HG02973 (cell line): ENCODE results near the gene SUMF2.
"Not testable (repeated sequence)": the region's sequence is repeated elsewhere in the genome, so short reads cannot be mapped to it uniquely, and the experiment has no call there.

Experiments used
- ATAC-seq: cut with Tn5 transposase; IDR thresholded peaks from one replicate; pipeline ENCODE4 v1.9.1; 2021; ENCODE audit warnings: moderate library complexity; ENCODE audit not compliant: unreplicated experiment

SUMF2 gene

DNA sequence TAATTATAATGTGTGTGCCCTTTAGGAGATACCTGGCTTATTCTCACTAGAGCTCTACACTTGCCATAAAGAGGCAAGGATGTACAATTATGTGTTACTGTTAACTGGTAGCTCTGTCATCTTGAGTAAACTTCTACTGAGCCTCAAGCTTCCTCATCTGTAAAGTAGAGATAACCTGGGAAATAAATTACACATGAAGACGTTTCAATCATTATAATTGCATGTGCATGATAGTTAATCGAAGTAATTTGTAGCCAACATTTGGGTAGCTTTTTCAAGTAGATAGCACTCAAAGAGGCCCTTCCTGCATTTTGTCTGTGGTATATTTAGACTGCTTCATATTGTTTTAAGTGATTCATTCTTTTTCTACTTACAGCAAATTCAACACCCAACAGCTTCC, 10.1 kb upstream of the SUMF2 start:
- no peak for ATAC-seq

- no peak for ATAC-seq
Measured at GRCh38 chr7:56062382-56062781, 1.7 kb upstream of the SUMF2 start.

DNA sequence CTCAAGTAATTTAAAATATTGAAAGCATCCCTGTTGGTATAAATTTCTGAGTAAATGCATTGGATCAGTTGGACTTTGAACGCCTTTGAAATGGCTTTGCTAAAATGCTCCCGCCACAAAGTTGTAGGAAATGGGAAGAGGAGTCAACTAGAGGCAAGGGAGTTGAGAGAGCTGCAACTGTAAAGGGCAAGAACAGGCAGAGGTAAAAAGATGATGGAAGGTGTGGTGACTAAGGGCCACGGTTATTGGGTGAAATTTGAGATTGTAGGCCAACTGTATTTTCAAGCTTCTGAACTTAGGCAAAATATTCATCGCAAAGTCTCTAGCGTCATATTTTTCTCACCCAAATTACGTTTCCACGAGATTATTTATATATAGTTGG, 595 bp upstream of the SUMF2 start:
- no peak for ATAC-seq

- ATAC-seq = not testable (repeated sequence)
Measured at GRCh38 chr7:56066376-56066775, 2.3 kb downstream of the SUMF2 start.

- ATAC-seq = peak; percentile 91
Measured at GRCh38 chr7:56074371-56074791, 10.3 kb downstream of the SUMF2 start.

GRCh38 chr7:56077681-56078080, 13.6 kb downstream of the SUMF2 start:
- no peak for ATAC-seq

- ATAC-seq = no peak
Measured at GRCh38 chr7:56078196-56078595, 14.1 kb downstream of the SUMF2 start.

GRCh38 chr7:56079450-56080185, 15.5 kb downstream of the SUMF2 start:
- no peak for ATAC-seq

GRCh38 chr7:56080726-56081435, 16.8 kb downstream of the SUMF2 start:
- not testable (repeated sequence) for ATAC-seq

DNA sequence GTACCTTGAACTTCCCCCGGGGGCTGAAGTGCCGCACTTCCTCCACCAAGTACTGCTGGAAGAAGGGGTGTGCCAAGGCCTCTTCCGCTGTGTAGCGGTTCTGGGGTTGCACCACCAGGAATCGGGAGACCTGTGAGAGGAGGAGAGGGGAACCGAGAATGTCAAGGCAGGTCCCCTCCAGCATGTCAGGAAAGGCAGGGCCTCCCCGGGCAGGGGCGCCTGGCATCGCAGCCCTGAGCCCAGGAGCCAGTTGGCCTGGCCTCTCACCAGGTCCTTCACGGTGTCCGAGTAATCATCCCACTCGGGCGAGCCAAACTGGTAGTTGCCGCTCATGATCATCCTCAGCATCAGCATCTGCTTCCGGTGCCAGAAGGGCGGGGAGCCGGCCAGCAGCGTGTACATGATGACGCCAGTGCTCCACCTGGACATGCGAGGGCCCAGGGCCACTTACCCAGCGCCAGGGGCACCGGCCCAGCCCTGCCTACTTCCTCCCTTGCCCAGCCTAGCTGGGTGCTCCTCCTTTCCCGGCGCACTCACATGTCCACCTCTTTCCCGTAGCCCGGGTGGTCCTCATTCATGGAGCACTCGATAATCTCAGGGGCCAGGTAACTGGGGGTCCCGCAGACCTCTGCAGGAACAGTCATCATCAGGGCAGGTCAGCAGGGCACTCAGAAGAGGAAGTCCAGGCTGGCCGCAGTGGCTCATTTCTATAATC, 17.7 kb downstream of the SUMF2 start:
- no peak for ATAC-seq

- no peak for ATAC-seq
Measured at GRCh38 chr7:56083150-56083785, 19.2 kb downstream of the SUMF2 start.

- no peak for ATAC-seq
Measured at GRCh38 chr7:56086761-56087160, 22.7 kb downstream of the SUMF2 start.

DNA sequence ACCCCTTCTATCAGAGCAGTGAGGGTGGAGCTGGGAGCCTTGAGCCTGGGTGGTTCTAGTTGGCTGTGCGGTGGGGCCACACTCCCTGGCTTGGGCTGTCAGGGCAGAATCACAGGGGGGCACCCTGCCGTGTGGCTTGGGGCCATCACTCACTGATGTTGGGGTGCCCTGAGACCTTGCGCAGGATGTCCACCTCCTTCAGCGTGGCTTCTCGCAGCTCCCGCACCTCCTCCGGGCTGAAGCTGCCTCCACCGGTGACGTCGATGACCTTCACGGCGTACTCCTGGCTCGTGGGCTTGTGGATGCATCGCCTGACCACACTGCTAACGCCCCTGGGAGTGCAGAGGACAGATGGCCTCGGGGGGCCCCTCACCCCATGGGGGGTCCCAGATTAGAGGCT, 23.4 kb downstream of the SUMF2 start:
- no peak for ATAC-seq

- ATAC-seq = no peak
Measured at GRCh38 chr7:56091591-56091990, 27.5 kb downstream of the SUMF2 start.

DNA sequence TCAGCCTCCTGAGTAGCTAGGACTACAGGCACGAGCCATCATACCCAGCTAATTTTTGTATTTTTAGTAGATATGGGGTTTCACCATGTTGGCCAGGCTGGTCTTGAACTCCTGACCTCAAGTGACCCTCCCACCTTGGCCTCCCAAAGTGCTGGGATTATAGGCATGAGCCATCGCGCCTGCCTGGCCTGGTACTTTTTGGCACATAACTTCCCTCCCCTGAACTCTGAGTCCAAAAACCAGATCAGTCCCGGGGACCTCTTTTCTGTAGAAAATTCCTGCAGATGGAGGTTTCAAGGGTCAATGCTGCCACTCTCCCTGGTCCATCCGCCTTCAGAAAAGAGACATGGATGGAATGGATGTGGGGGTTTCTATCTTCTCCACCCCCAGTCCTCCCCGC, 28.3 kb downstream of the SUMF2 start:
- not testable (repeated sequence) for ATAC-seq

- ATAC-seq = no peak
Measured at GRCh38 chr7:56092789-56093531, 28.9 kb downstream of the SUMF2 start, which contains the start of gene PHKG1. TSS of gene PHKG1 (minus strand) at chr7:56092952. CDS start at chr7:56088941, 4,011 bp downstream.

DNA sequence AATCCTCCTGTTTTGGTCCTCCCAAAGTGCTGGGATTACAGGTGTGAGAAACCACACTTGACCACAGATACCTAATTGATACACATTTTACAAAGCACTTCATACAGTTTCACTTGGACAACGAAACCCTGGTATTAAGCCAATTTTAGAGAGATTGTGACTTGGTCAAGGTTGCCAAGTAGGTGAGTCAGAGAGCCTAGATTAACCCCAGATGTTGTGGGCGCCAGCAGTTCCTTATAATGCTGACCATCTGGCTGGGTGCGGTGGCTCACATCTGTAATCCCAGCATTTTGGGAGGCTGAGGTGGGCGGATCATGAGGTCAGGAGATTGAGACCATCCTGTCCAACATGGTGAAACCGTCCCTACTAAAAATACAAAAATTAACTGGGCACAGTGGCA, 33.6 kb downstream of the SUMF2 start:
- no peak for ATAC-seq

DNA sequence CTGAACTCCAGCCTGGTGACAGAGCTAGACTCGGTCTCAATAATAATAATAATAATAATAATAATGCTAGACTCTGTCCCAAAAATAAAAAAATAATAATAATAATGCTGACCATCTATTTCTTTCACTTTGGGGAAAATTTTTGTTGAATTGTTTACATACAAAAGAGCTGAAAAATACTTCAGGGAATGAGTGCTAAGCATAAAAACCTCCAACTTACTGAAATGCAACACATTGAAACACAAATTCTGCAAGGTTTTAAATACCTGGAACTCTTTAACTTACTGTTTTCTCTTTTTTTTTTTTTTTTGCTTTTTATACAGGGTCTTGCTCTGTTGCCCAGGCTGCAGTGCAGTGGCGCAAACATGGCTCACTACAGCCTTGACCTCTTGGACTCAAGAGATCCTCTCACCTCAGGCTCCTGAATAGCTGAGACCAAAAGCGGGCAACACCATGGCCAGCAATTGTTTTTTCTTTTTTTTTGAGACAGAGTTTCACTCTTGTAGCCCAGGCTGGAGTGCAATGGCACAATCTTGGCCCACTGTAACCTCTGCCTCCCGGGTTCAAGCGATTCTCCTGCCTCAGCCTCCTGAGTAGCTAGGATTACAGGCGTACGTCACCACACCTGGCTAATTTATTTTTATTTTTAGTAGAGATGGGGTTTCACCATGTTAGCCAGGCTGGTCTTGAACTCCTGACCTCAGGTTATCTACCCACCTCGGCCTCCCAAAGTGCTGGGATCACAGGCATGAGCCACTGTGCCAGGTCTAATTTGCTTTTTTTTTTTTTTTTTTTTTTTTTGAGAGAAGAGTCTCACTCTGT, 34.3 kb downstream of the SUMF2 start:
- ATAC-seq = not testable (repeated sequence)

DNA sequence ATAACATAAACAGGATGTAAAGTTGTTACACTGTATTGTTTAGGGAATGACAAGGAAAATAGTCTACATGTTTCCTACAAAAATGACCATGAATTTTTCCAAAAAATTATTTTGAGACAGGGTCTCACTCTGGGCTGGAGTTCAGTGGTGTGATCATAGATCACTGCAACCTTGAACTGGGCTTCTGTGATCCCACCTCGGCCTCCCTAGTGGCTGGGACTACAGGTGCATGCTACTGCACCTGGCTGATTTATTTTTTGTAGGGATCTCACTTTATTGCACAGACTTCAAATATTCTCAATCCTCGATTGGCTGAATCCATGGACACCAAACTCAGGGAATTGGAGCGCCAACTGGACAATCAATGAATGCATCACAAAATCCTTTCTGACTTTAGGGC, 35.6 kb downstream of the SUMF2 start:
- ATAC-seq = no peak

DNA sequence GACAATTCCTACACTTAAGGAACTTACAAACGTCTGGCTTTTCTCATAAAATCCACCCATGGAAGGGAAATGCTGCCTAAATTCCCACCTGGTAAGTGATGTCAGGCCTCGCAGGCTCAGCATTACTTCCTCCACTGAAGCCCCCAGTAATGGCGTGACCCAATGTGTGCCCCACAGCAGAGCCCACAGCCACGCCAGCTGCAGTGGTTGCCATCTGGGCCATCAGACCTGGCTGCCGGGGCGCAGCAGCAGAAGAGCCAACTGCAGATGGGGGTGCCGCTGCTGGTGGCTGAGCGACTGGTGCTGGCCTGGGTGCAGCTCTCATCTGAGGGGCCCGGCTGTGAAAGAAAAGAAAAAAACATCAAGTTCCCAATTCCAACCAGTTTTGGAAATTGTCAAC, 40.1 kb downstream of the SUMF2 start:
- ATAC-seq = not testable (repeated sequence)
